DND-41 (cell line): Measurements from ENCODE around the gene TRMO.

Experiments used
- EZH2 ChIP-seq: IDR thresholded peaks from 3 replicates; pipeline ENCODE4 v1.6.1; 2012; ENCODE audit warnings: borderline replicate concordance, low read depth, mild to moderate bottlenecking, moderate library complexity, low read length, inconsistent platforms; ENCODE audit not compliant: severe bottlenecking
- TF ChIP-seq, protein P1 (sequence below): IDR thresholded peaks from 2 replicates; pipeline ENCODE4 v1.5.1; 2012; ENCODE audit warnings: borderline replicate concordance, low read length, moderate library complexity, mild to moderate bottlenecking; ENCODE audit not compliant: poor library complexity, severe bottlenecking; ENCODE audit errors: extremely low read depth

DNA sequence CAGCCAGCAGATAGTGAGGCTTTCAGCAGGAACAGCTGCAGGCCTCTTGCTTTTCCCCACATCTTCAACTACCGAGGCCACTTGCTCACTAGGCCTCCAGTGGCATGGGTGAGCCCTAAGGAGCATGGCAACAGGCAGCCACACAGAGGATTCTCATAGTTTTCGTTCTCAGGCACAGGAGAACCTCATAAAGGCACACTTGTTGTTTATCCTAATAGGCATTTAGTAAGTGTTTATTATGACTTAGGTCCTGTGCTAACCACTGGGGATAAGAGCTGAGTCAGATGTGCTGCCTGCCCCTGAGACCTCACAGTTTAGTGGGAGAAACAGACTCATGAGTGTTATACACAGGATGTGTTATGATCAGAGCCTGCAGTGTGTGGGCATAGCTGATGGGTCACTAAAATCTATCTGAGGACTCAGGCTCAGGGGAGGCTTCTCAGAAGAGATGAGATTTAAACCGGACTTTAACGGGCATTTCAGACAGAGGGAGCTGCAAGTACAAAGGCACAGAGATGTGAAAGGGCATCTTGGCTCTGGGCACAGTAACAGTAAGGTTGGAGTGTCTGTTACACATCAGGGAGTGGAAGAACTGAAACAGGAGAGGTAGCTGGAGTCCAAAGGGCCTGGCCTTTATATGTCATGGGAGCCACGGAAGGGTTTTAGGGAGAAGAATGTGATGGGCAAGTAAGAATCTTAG is 36.7 kb upstream of the TRMO start:
- TF ChIP-seq, protein P1, sequence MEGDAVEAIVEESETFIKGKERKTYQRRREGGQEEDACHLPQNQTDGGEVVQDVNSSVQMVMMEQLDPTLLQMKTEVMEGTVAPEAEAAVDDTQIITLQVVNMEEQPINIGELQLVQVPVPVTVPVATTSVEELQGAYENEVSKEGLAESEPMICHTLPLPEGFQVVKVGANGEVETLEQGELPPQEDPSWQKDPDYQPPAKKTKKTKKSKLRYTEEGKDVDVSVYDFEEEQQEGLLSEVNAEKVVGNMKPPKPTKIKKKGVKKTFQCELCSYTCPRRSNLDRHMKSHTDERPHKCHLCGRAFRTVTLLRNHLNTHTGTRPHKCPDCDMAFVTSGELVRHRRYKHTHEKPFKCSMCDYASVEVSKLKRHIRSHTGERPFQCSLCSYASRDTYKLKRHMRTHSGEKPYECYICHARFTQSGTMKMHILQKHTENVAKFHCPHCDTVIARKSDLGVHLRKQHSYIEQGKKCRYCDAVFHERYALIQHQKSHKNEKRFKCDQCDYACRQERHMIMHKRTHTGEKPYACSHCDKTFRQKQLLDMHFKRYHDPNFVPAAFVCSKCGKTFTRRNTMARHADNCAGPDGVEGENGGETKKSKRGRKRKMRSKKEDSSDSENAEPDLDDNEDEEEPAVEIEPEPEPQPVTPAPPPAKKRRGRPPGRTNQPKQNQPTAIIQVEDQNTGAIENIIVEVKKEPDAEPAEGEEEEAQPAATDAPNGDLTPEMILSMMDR, result no peak
- TF ChIP-seq EZH2, result no peak
